LNCAP (cell line): Measurements from ENCODE around the gene PTMA.

ENCODE experiments used
- CTCF ChIP-seq: fragments of 450-650 bp; IDR thresholded peaks from 2 replicates; pipeline ENCODE4 v1.5.1; 2017; ENCODE audit warnings: mild to moderate bottlenecking

The PTMA gene

GRCh38 chr2:231696004-231696367 is 12.3 kb upstream of the PTMA start:
- no peak for TF ChIP-seq CTCF

GRCh38 chr2:231699006-231699405 is 9.3 kb upstream of the PTMA start:
- no peak for TF ChIP-seq CTCF

- TF ChIP-seq CTCF = no peak
These were observed 6.6 kb upstream of the PTMA start for GRCh38 chr2:231701456-231702373.

- TF ChIP-seq CTCF = no peak
These were observed 4.3 kb upstream of the PTMA start for GRCh38 chr2:231704017-231704416.

- peak; percentile 88 for TF ChIP-seq CTCF
These were observed 1.3 kb upstream of the PTMA start for GRCh38 chr2:231706731-231707624.

GRCh38 chr2:231707625-231707926 is 749 bp upstream of the PTMA start:
- TF ChIP-seq CTCF = no peak

- 0 out of 2 replicates have a peak, but pooled peaks have one; percentile 15 for TF ChIP-seq CTCF
These were observed 679 bp downstream of the PTMA start for GRCh38 chr2:231708773-231709635.
